OCI-LY7 (cell line): ENCODE data around the gene POLD2. TPM values are rescaled to one million over a fixed set of nuclear protein-coding genes. Genes with fewer than 3 reads are reported as not detected.

Source experiments
- BruUV-seq: library from RNA; stranded (reverse); fragments of 400-500 nt; replicated peaks from 2 replicates; lab custom pipeline; 2021; lab: Mats Ljungman, UMichigan
- CTCF ChIA-PET: fragments of 300-600 bp; sonication (Branson Sonifier 250); formaldehyde crosslinking; loops from one replicate; lab custom pipeline; 2022; ENCODE audit warnings: antibody characterized with exemption; ENCODE audit not compliant: unreplicated experiment; lab: Charles Lee
- POLR2A ChIA-PET: fragments of 300-600 bp; sonication (Branson Sonifier 250); formaldehyde crosslinking; loops from one replicate; lab custom pipeline; 2022; ENCODE audit warnings: antibody characterized with exemption; lab: Charles Lee
- DNase-seq: peaks from one replicate; pipeline ENCODE4 v3.0.0-alpha.2; 2015; ENCODE audit warnings: low spot score
- H2AFZ ChIP-seq: fragments of 200-600 bp; sonication (generic), shearing (Covaris generic); 2 replicates; pipeline ENCODE4 v1.6.1; 2014; ENCODE audit warnings: mild to moderate bottlenecking, antibody characterized with exemption, low read length, moderate library complexity
- H3K27ac ChIP-seq: fragments of 200-600 bp; sonication (generic); 2 replicates; pipeline ENCODE4 v1.5.1; 2014; ENCODE audit warnings: mixed run types, low read depth, mild to moderate bottlenecking, moderate library complexity, low read length, inconsistent platforms; ENCODE audit not compliant: poor library complexity, severe bottlenecking
- H3K36me3 ChIP-seq: fragments of 200-600 bp; sonication (generic); 2 replicates; pipeline ENCODE4 v1.6.1; 2014; ENCODE audit warnings: mild to moderate bottlenecking, antibody characterized with exemption, low read length, moderate library complexity, mixed read lengths; ENCODE audit not compliant: insufficient read depth
- H3K4me1 ChIP-seq: fragments of 200-600 bp; sonication (generic); 2 replicates; pipeline ENCODE4 v1.5.1; 2014; ENCODE audit warnings: mild to moderate bottlenecking, low read length; ENCODE audit not compliant: insufficient read depth, poor library complexity, severe bottlenecking
- H3K4me2 ChIP-seq: fragments of 200-600 bp; sonication (generic); 2 replicates; pipeline ENCODE4 v1.6.1; 2014; ENCODE audit warnings: mild to moderate bottlenecking, low read length
- H3K4me3 ChIP-seq: fragments of 200-600 bp; sonication (generic); 2 replicates; pipeline ENCODE4 v1.5.1; 2014; ENCODE audit warnings: mild to moderate bottlenecking, low read depth, low read length; ENCODE audit not compliant: poor library complexity, severe bottlenecking
- H3K79me2 ChIP-seq: fragments of 200-600 bp; sonication (generic); 2 replicates; pipeline ENCODE4 v1.6.1; 2016; ENCODE audit warnings: low read depth, mild to moderate bottlenecking, low read length, moderate library complexity, mixed read lengths; ENCODE audit not compliant: insufficient read depth
- H3K9me2 ChIP-seq: fragments of 200-600 bp; sonication (generic); 2 replicates; pipeline ENCODE4 v1.6.1; 2016; ENCODE audit warnings: mild to moderate bottlenecking, low read length, mixed read lengths; ENCODE audit not compliant: insufficient read depth
- H3K9me3 ChIP-seq: fragments of 200-600 bp; sonication (generic); 2 replicates; pipeline ENCODE4 v1.6.1; 2014; ENCODE audit warnings: mild to moderate bottlenecking, mixed run types, low read length, mixed read lengths
- H4K20me1 ChIP-seq: fragments of 200-600 bp; sonication (generic); 2 replicates; pipeline ENCODE4 v1.6.1; 2014; ENCODE audit warnings: mild to moderate bottlenecking, antibody characterized with exemption, low read length, moderate library complexity, mixed read lengths; ENCODE audit not compliant: insufficient read depth
- EZH2phosphoT487 ChIP-seq: fragments of 200-600 bp; sonication (generic); IDR thresholded peaks from 2 replicates; pipeline ENCODE4 v1.6.1; 2018; ENCODE audit warnings: low read depth, borderline replicate concordance, mild to moderate bottlenecking, mixed run types, antibody characterized with exemption, low read length, moderate library complexity, mixed read lengths
- intact Hi-C: fragments of 100-400 bp; cut with micrococcal nuclease; formaldehyde crosslinking; loops from one replicate; pipeline ENCODE4 v1.10.0; 2022; ENCODE audit not compliant: unreplicated experiment
- total RNA-seq, 2 experiments: library from RNA; depleted of rRNA in 1 of 2; stranded (reverse); fragments of >200 nt in 1 of 2; shearing (Covaris generic) in 1 of 2; gene quantifications; 2 replicates each; pipeline ENCODE4 v1.2.3, GENCODE V29; 2014 to 2022
- TF ChIP-seq, protein P1 (sequence below): fragments of 200-600 bp; sonication (generic); conservative IDR thresholded peaks from 2 replicates; pipeline ENCODE4 v1.5.1; 2014; ENCODE audit warnings: mild to moderate bottlenecking, antibody characterized with exemption, low read length, moderate library complexity, mixed read lengths

Gene POLD2
- total RNA-seq, 2 experiments from 2014 or later, result 230 to 261 TPM

DNA sequence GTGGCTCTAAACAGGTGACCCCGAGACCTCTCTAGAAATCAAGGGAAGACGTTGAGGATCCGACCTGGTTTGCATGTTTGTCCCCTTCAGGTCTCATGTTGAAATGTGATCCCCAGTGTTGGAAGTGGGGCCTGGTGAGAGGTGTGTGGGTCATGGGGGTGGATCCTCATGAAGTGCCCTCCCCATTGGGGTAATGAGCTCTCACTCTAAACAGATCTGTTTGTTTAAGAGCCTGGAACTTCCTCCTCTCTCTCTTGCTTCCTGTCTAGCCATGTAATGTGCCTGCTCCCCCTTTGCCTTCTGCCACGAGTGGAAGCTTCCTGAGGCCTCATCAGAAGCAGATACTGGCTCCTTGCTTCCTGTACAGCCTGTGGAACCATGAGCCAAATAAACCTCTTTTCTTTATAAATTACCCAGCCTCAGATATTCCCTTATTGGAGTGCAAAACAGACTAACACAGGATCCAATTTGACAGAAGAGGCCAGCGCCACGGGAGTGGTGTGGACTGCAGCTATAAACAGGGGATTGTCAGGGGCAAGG, 30.2 kb downstream of the POLD2 start:
- CTCF ChIA-PET, result no interaction called here
- intact Hi-C loops, result no loop called here
- peaks cover 79% of the 10 kb centered on the region for H3K4me1 ChIP-seq
- no peak overlapping the region for H3K4me3 ChIP-seq
- H3K4me2 ChIP-seq, result no peak overlapping the region
- no peaks in the 10 kb centered on the region for H4K20me1 ChIP-seq
- no TSS peak for BruUV-seq
- POLR2A ChIA-PET, result interaction anchor here (1.3 kb wide), 1 partner anchor 9 kb away, joined by 6 read pairs; no protein-coding TSS in a partner anchor
- DNase-seq, result no peak
- no peak overlapping the region for H2AFZ ChIP-seq
- no peaks in the 10 kb centered on the region for H3K79me2 ChIP-seq
- TF ChIP-seq, protein P1, sequence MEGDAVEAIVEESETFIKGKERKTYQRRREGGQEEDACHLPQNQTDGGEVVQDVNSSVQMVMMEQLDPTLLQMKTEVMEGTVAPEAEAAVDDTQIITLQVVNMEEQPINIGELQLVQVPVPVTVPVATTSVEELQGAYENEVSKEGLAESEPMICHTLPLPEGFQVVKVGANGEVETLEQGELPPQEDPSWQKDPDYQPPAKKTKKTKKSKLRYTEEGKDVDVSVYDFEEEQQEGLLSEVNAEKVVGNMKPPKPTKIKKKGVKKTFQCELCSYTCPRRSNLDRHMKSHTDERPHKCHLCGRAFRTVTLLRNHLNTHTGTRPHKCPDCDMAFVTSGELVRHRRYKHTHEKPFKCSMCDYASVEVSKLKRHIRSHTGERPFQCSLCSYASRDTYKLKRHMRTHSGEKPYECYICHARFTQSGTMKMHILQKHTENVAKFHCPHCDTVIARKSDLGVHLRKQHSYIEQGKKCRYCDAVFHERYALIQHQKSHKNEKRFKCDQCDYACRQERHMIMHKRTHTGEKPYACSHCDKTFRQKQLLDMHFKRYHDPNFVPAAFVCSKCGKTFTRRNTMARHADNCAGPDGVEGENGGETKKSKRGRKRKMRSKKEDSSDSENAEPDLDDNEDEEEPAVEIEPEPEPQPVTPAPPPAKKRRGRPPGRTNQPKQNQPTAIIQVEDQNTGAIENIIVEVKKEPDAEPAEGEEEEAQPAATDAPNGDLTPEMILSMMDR, result no peak
- no peak for TF ChIP-seq EZH2phosphoT487
- peak overlapping the region; percentile 98 for H3K27ac ChIP-seq
- H3K36me3 ChIP-seq, result no peaks in the 10 kb centered on the region; the same call in 1 of the 2 replicates
- no peaks in the 10 kb centered on the region for H3K9me2 ChIP-seq
- peaks cover 5% of the 10 kb centered on the region; the same call in 1 of the 2 replicates for H3K9me3 ChIP-seq

DNA sequence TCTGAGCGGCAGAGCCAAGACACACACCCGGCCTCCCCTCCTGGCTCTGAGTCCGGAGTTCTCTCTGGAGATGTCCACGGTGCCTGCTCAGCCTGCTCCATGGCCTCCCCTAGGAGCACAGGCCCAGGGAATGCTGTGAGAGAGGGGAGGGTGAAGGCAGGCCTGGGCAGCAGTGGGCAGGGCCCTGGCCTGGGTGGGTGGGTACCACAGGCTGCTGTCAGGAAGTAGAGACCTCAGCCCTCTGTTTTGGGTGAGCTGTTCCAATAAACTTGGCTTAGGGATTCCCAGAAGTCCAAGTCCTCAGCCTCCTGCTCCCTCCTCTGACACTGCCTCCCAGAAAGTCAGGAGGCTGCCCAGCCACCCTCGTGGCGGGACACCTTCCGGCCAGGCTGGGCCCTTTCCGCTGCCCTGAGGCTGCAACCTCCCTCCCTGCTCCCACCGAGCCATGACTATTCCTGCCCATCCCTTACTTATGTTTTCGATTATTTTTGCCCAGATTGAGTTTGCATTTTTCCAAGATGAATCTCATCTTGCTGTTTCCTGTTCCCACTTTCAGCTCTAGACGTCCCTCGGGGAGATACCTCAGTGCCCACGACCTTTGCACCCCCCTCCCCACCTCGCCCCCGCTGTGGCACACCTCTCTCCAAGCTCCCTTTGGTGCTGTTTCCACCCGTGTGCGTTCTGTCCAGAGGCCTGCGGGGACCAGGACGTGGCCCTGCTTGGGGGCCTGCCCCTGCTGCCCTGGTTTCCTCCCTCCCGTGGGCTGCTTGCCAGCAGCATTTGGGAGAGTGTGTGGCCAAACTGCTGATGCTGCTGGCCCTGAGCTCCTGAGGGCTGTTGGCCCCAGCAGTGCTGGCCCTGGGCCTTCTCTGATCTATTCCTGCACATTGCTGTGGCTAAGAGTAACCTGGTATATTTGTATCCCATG, 35.2 kb downstream of the POLD2 start:
- H3K9me3 ChIP-seq, result peaks cover under 1% of the 10 kb centered on the region; the same call in 1 of the 2 replicates
- no peaks in the 10 kb centered on the region for H4K20me1 ChIP-seq
- ChIA-PET POLR2A (interaction anchor here (0.6 to 2.8 kb wide), 5 partner anchors 9 to 26 kb away, joined by 3 to 11 read pairs (median 4); partner anchors contain the start of gene PGAM2), CTCF (no interaction called here)
- TF ChIP-seq EZH2phosphoT487, result no peak
- TF ChIP-seq, protein P1, result no peak
- no peak for DNase-seq
- H3K4me1 ChIP-seq, result peaks cover 60% of the 10 kb centered on the region
- intact Hi-C loops, result loop anchor here (10.0 kb wide), 1 partner anchor 73 kb away; no protein-coding TSS in a partner anchor
- H3K4me2 ChIP-seq, result no peak overlapping the region
- no TSS peak for BruUV-seq
- H3K9me2 ChIP-seq, result no peaks in the 10 kb centered on the region
- H2AFZ ChIP-seq, result no peak overlapping the region
- no peaks in the 10 kb centered on the region for H3K79me2 ChIP-seq
- H3K27ac ChIP-seq, result no peak overlapping the region
- H3K36me3 ChIP-seq, result no peaks in the 10 kb centered on the region
- no peak overlapping the region for H3K4me3 ChIP-seq
